Esophagus (tissue), 2 donors: ENCODE measurements around the gene CHAC1. TPM values are rescaled to one million over a fixed set of nuclear protein-coding genes. Genes with fewer than 3 reads are reported as not detected.

Experiments used
- H3K27ac ChIP-seq, 2 donors: one replicate each; pipeline ENCODE4 v1.5.1; 2013; ENCODE audit warnings: low read depth in 2 of 2, mild to moderate bottlenecking in 2 of 2, inconsistent platforms in 1 of 2, low read length in 1 of 2, moderate library complexity in 1 of 2
- H3K27me3 ChIP-seq, 2 donors: one replicate each; pipeline ENCODE4 v1.6.1; 2013; ENCODE audit warnings: low read length in 2 of 2, control low read depth in 1 of 2, mild to moderate bottlenecking in 1 of 2; ENCODE audit not compliant: insufficient read depth in 2 of 2, control insufficient read depth in 1 of 2
- H3K36me3 ChIP-seq, 2 donors: one replicate each; pipeline ENCODE4 v1.6.1; 2013; ENCODE audit warnings: low read length in 1 of 2; ENCODE audit not compliant: control insufficient read depth in 2 of 2, insufficient read depth in 2 of 2
- H3K4me1 ChIP-seq, 2 donors: one replicate each; pipeline ENCODE4 v1.6.1; 2013; ENCODE audit warnings: low read length in 1 of 2; ENCODE audit not compliant: control insufficient read depth in 2 of 2, insufficient read depth in 2 of 2
- H3K4me3 ChIP-seq, 2 donors: one replicate each; pipeline ENCODE4 v1.5.1; 2013; ENCODE audit warnings: low read length in 2 of 2, mild to moderate bottlenecking in 2 of 2, low read depth in 1 of 2, moderate library complexity in 1 of 2
- H3K9me3 ChIP-seq, 2 donors: one replicate each; pipeline ENCODE4 v1.6.1; 2013; ENCODE audit warnings: mild to moderate bottlenecking in 2 of 2, low read depth in 1 of 2, low read length in 1 of 2, moderate library complexity in 1 of 2; ENCODE audit not compliant: control insufficient read depth in 2 of 2, insufficient read depth in 1 of 2
- WGBS, 2 donors: extraction: QIAGEN DNeasy Blood & Tissue Kit; methylation state at CpG; one replicate each; pipeline ENCODE4 v1.1.7; 2013; 5-methylcytosine and 5-hydroxymethylcytosine counted together
- polyA plus RNA-seq, 2 donors: library from polyadenylated mRNA; stranded (reverse); fragments of 200-250 nt; gene quantifications; one replicate each; pipeline ENCODE4 v1.2.3, GENCODE V29; 2013
- donor health status: healthy with polysubstance abuse.
- donor health status: Bipolar disorder and iron deficiency.

The CHAC1 gene
- polyA plus RNA-seq, 2 donors = 21.1 to 70.9 TPM

GRCh38 chr15:40912478-40912877 is 40.8 kb upstream of the CHAC1 start:
- WGBS, 2 donors = 65 to 72% methylated on average over 6 of the region's 6 CpGs
- Histone ChIP-seq H3K4me3 (no peak overlapping the region), H3K9me3 (no peaks in the 10 kb centered on the region), H3K27ac (no peak overlapping the region), H3K4me1 (peaks cover 0 to 11% of the 10 kb centered on the region in 2 donors), H3K27me3 (no peaks in the 10 kb centered on the region), H3K36me3 (no peaks in the 10 kb centered on the region)

GRCh38 chr15:40914013-40914412 is 39.3 kb upstream of the CHAC1 start:
- Histone ChIP-seq H3K36me3 (no peaks in the 10 kb centered on the region), H3K9me3 (no peaks in the 10 kb centered on the region), H3K27me3 (no peaks in the 10 kb centered on the region), H3K4me1 (peaks cover 0 to 9% of the 10 kb centered on the region in 2 donors), H3K4me3 (no peak overlapping the region), H3K27ac (no peak overlapping the region)
- 95% methylated on average over 12 of the region's 12 CpGs for WGBS, 2 donors

GRCh38 chr15:40914486-40914885 is 38.8 kb upstream of the CHAC1 start:
- Histone ChIP-seq H3K27me3 (no peaks in the 10 kb centered on the region), H3K9me3 (no peaks in the 10 kb centered on the region), H3K27ac (no peak overlapping the region), H3K36me3 (no peaks in the 10 kb centered on the region), H3K4me3 (no peak overlapping the region), H3K4me1 (peaks cover 0 to 9% of the 10 kb centered on the region in 2 donors)
- WGBS, 2 donors = 90% methylated on average over 8 of the region's 8 CpGs

- Histone ChIP-seq H3K27me3 (no peaks in the 10 kb centered on the region), H3K4me1 (peaks cover 0 to 4% of the 10 kb centered on the region in 2 donors), H3K9me3 (no peaks in the 10 kb centered on the region), H3K4me3 (no peak overlapping the region), H3K27ac (no peak overlapping the region), H3K36me3 (no peaks in the 10 kb centered on the region)
- WGBS, 2 donors = 82 to 83% methylated on average over 11 to 12 of the region's 12 CpGs
Observed at GRCh38 chr15:40915116-40915661, 38.1 kb upstream of the CHAC1 start.

GRCh38 chr15:40915679-40916078 is 37.6 kb upstream of the CHAC1 start:
- no peaks in the 10 kb centered on the region for H3K9me3 ChIP-seq
- H3K36me3 ChIP-seq = no peaks in the 10 kb centered on the region
- H3K27ac ChIP-seq = no peak overlapping the region
- no peaks in the 10 kb centered on the region for H3K27me3 ChIP-seq
- 76% methylated on average over 6 of the region's 6 CpGs for WGBS, 2 donors
- H3K4me1 ChIP-seq = peaks cover 0 to 4% of the 10 kb centered on the region in 2 donors
- no peak overlapping the region for H3K4me3 ChIP-seq

- Histone ChIP-seq H3K9me3 (no peaks in the 10 kb centered on the region), H3K36me3 (no peaks in the 10 kb centered on the region), H3K27me3 (no peaks in the 10 kb centered on the region), H3K4me3 (no peak overlapping the region), H3K27ac (peak overlapping the region in 1 of 2 donors; percentile 19), H3K4me1 (no peaks in the 10 kb centered on the region)
- 67 to 75% methylated on average over 11 of the region's 11 CpGs for WGBS, 2 donors
Observed at GRCh38 chr15:40917585-40917984, 35.7 kb upstream of the CHAC1 start.

- 79 to 85% methylated on average over 15 of the region's 15 CpGs for WGBS, 2 donors
- Histone ChIP-seq H3K27ac (peak overlapping the region; percentile 19 to 39), H3K36me3 (no peaks in the 10 kb centered on the region), H3K9me3 (no peaks in the 10 kb centered on the region), H3K4me1 (no peaks in the 10 kb centered on the region), H3K4me3 (no peak overlapping the region), H3K27me3 (no peaks in the 10 kb centered on the region)
Observed at GRCh38 chr15:40918146-40918798, 35.0 kb upstream of the CHAC1 start.

- Histone ChIP-seq H3K4me3 (no peak overlapping the region), H3K4me1 (no peaks in the 10 kb centered on the region), H3K9me3 (no peaks in the 10 kb centered on the region), H3K27ac (no peak overlapping the region), H3K27me3 (peaks cover 0 to 2% of the 10 kb centered on the region in 2 donors), H3K36me3 (no peaks in the 10 kb centered on the region)
- WGBS, 2 donors = 76 to 79% methylated on average over 17 to 19 of the region's 19 CpGs
Observed at GRCh38 chr15:40918799-40919392, 34.4 kb upstream of the CHAC1 start.

GRCh38 chr15:40921949-40922607 is 31.2 kb upstream of the CHAC1 start:
- no peak overlapping the region for H3K27ac ChIP-seq
- H3K9me3 ChIP-seq = no peaks in the 10 kb centered on the region
- peaks cover 7 to 10% of the 10 kb centered on the region in 2 donors for H3K4me1 ChIP-seq
- H3K4me3 ChIP-seq = no peak overlapping the region
- H3K36me3 ChIP-seq = no peaks in the 10 kb centered on the region
- peaks cover 2 to 3% of the 10 kb centered on the region in 2 donors for H3K27me3 ChIP-seq
- 49 to 53% methylated on average over 5 of the region's 5 CpGs for WGBS, 2 donors
